Measurements from ENCODE around the gene MGMT. TPM values are rescaled to one million over a fixed set of nuclear protein-coding genes. Genes with fewer than 3 reads are reported as not detected.

Gene MGMT
- total RNA-seq, 1 experiment from 2014 or later: 11.5 TPM

DNA sequence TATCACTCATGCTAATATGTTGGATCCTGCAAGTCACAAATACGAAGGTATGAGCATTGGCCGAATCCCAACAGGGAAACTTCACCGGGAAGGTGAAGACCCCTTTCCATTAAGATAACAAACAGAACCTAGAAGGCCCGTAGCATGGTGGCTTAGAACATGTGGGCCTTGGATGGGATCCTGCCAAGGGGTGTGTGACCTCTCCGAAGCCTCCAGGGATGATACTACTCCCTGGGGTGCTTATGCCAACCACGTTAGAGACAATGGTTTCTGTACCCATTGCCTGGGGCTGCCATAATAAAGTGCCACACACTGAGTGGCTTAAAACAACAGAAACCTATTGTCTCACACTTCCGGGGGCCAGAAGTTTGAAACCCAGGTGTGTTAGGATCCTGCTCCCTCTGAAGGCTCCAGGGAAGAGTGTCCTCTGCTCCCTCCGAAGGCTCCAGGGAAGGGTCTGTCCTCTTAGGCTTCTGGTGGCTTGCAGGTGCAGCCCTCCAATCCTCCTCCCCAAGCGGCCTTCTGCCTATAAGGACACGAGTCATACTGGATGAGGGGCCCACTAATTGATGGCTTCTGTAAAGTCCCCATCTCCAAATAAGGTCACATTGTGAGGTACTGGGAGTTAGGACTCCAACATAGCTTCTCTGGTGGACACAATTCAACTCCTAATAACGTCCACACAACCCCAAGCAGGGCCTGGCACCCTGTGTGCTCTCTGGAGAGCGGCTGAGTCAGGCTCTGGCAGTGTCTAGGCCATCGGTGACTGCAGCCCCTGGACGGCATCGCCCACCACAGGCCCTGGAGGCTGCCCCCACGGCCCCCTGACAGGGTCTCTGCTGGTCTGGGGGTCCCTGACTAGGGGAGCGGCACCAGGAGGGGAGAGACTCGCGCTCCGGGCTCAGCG is 992 bp upstream of the MGMT start:
- no TSS peak for BruUV-seq (replicated peaks)
- TF ChIP-seq SIN3A (IDR thresholded peaks at IDR 0.05; ENCODE audit: low read depth): no peak
- TF ChIP-seq SP1 (IDR thresholded peaks at IDR 0.05; ENCODE audit: low read depth): no peak
- no peak for TF ChIP-seq ATF3 (IDR thresholded peaks at IDR 0.05)
- no peak for TF ChIP-seq YY1 (IDR thresholded peaks at IDR 0.05; ENCODE audit: extremely low read depth, insufficient replicate concordance, low read depth, low read length)
- no peak for TF ChIP-seq MAX (IDR thresholded peaks at IDR 0.05)
- TF ChIP-seq, protein P1, sequence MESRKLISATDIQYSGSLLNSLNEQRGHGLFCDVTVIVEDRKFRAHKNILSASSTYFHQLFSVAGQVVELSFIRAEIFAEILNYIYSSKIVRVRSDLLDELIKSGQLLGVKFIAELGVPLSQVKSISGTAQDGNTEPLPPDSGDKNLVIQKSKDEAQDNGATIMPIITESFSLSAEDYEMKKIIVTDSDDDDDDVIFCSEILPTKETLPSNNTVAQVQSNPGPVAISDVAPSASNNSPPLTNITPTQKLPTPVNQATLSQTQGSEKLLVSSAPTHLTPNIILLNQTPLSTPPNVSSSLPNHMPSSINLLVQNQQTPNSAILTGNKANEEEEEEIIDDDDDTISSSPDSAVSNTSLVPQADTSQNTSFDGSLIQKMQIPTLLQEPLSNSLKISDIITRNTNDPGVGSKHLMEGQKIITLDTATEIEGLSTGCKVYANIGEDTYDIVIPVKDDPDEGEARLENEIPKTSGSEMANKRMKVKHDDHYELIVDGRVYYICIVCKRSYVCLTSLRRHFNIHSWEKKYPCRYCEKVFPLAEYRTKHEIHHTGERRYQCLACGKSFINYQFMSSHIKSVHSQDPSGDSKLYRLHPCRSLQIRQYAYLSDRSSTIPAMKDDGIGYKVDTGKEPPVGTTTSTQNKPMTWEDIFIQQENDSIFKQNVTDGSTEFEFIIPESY (IDR thresholded peaks at IDR 0.05; ENCODE audit: extremely low read depth, insufficient replicate concordance, low read length): no peak
- TF ChIP-seq JUND (IDR thresholded peaks at IDR 0.05): no peak
- no peak for TF ChIP-seq EZH2phosphoT487 (IDR thresholded peaks at IDR 0.05; ENCODE audit: borderline replicate concordance)
- TF ChIP-seq, protein P2, sequence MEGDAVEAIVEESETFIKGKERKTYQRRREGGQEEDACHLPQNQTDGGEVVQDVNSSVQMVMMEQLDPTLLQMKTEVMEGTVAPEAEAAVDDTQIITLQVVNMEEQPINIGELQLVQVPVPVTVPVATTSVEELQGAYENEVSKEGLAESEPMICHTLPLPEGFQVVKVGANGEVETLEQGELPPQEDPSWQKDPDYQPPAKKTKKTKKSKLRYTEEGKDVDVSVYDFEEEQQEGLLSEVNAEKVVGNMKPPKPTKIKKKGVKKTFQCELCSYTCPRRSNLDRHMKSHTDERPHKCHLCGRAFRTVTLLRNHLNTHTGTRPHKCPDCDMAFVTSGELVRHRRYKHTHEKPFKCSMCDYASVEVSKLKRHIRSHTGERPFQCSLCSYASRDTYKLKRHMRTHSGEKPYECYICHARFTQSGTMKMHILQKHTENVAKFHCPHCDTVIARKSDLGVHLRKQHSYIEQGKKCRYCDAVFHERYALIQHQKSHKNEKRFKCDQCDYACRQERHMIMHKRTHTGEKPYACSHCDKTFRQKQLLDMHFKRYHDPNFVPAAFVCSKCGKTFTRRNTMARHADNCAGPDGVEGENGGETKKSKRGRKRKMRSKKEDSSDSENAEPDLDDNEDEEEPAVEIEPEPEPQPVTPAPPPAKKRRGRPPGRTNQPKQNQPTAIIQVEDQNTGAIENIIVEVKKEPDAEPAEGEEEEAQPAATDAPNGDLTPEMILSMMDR (IDR thresholded peaks at IDR 0.05 in 2 of 3, conservative IDR thresholded peaks at IDR 0.05 in 1 of 3; ENCODE audit: borderline replicate concordance in 1 of 3, insufficient read depth in 1 of 3, low read depth in 2 of 3, low read length in 2 of 3): no peak
- no peak for TF ChIP-seq ZFX (IDR thresholded peaks at IDR 0.05)
- no peak for TF ChIP-seq TCF7L2 (IDR thresholded peaks at IDR 0.05; ENCODE audit: borderline replicate concordance, extremely low read depth, insufficient read depth, insufficient read length)
- TF ChIP-seq EZH2 (IDR thresholded peaks at IDR 0.05): no peak
- no peak for TF ChIP-seq SRF (IDR thresholded peaks at IDR 0.05; ENCODE audit: low read depth)
- Histone ChIP-seq H4K20me1 (ENCODE audit: insufficient read depth) (no peaks in the 10 kb centered on the region), H3K9me3 (ENCODE audit: control insufficient read depth in 1 of 2, insufficient read depth in 1 of 2, low read depth in 1 of 2, low read length in 2 of 2) (peaks cover 5 to 12% of the 10 kb centered on the region in 2 experiments; a peak in 2 of 4 replicates), H3K4me2 (ENCODE audit: low read length) (peak overlapping the region; percentile 67), H3K27me3 (ENCODE audit: insufficient read depth, low read length) (no peaks in the 10 kb centered on the region), H3K27ac (ENCODE audit: low read depth, low read length) (no peak overlapping the region; the same call in 1 of the 2 replicates), H3K4me3 (replicated peaks in 1 of 2; ENCODE audit: low read depth in 1 of 2, low read length in 2 of 2) (peak overlapping the region; percentile 26 to 35; a peak in 3 of 4 replicates), H3K9ac (ENCODE audit: low read length) (no peak overlapping the region), H3K9me2 (ENCODE audit: insufficient read depth) (no peaks in the 10 kb centered on the region), H2AFZ (ENCODE audit: low read depth, low read length, poor library complexity, severe bottlenecking) (no peak overlapping the region), H3K36me3 (ENCODE audit: control insufficient read depth in 1 of 2, insufficient read depth in 2 of 2, low read length in 2 of 2) (no peaks in the 10 kb centered on the region), H3K4me1 (ENCODE audit: control insufficient read depth in 1 of 2, insufficient read depth in 2 of 2, low read length in 2 of 2) (peaks cover 0 to 13% of the 10 kb centered on the region in 2 experiments; a peak in 1 of 4 replicates), H3K79me2 (ENCODE audit: insufficient read depth, low read length) (no peaks in the 10 kb centered on the region)
- no peak for DNase-seq (ENCODE audit: low read depth, low spot score)
- intact Hi-C loops (cut with micrococcal nuclease): no loop called here
- ChIA-PET POLR2A (no interaction called here), RAD21 (ENCODE audit: low non-redundant PET in 1 of 2, low total read pairs in 2 of 2, uncharacterized antibody in 2 of 2, unreplicated experiment in 2 of 2) (no interaction called here), CTCF (interaction anchor here (0.8 kb wide), 1 partner anchor 33 kb away, joined by 3 read pairs; no protein-coding TSS in a partner anchor)
- peak; percentile 3; the same call in 1 of the 2 replicates for ATAC-seq
